ENCODE results near the gene TMBIM4. TPM values are rescaled to one million over a fixed set of nuclear protein-coding genes. Genes with fewer than 3 reads are reported as not detected.

TMBIM4 gene
- 81.9 and 89.8 TPM in 2 replicates for total RNA-seq

GRCh38 chr12:66169221-66170170, at the start of gene TMBIM4:
TSS of gene TMBIM4 (minus strand) at chr12:66169996. CDS start at chr12:66169951, 45 bp downstream.

GRCh38 chr12:66188584-66189485, 19.0 kb upstream of the TMBIM4 start, which contains the start of gene IRAK3:
TSS of gene IRAK3 (plus strand) at chr12:66189214. CDS start at chr12:66189300, 86 bp downstream.

GRCh38 chr12:66130267-66131066, 39.3 kb downstream of the TMBIM4 start, which contains the start of gene LLPH:
TSS of gene LLPH (minus strand) at chr12:66130750. CDS start at chr12:66129106, 1,644 bp downstream.

Other genes with a start within 250 kb of the TMBIM4 start
- 10.8 and 18.5 TPM in 2 replicates for gene LLPH, start 39.2 kb downstream of the TMBIM4 start, total RNA-seq
- 0.61 and 0.70 TPM in 2 replicates for gene IRAK3, start 19.2 kb upstream of the TMBIM4 start, total RNA-seq
- gene HELB, start 132.5 kb upstream of the TMBIM4 start, total RNA-seq = 1.8 and 2.2 TPM in 2 replicates